WTC11 (cell line): ENCODE measurements around the gene CHMP5. TPM values are rescaled to one million over a fixed set of nuclear protein-coding genes. Genes with fewer than 3 reads are reported as not detected.

Source experiments
- ATAC-seq: fragments of 200-7000 bp; cut with Tn5 transposase; 2 replicates; pipeline ENCODE4 v1.10.0; 2021; ENCODE audit warnings: mild to moderate bottlenecking, moderate library complexity
- CTCF ChIA-PET: fragments of 300-600 bp; sonication (Branson Sonifier 250); formaldehyde crosslinking; loops from one replicate; lab custom pipeline; 2021; ENCODE audit warnings: antibody characterized with exemption; lab: Charles Lee
- POLR2A ChIA-PET: fragments of 350-600 bp; sonication (Branson Sonifier 250); formaldehyde crosslinking; loops from one replicate; lab custom pipeline; 2021; ENCODE audit warnings: antibody characterized with exemption; lab: Charles Lee
- DNase-seq: peaks from one replicate; pipeline ENCODE4 v3.0.0; 2021; ENCODE audit warnings: low spot score
- H3K27ac Mint-ChIP-seq: 2 replicates; pipeline ENCODE4 v1.8.0; 2021; ENCODE audit warnings: mixed read lengths
- H3K27me3 Mint-ChIP-seq: 2 replicates; pipeline ENCODE4 v1.8.0; 2021; ENCODE audit warnings: low read depth, mild to moderate bottlenecking, moderate library complexity, mixed read lengths
- H3K36me3 Mint-ChIP-seq: 2 replicates; pipeline ENCODE4 v1.8.0; 2021; ENCODE audit warnings: mixed read lengths
- H3K4me1 Mint-ChIP-seq: 2 replicates; pipeline ENCODE4 v1.8.0; 2022; ENCODE audit warnings: mixed read lengths
- H3K4me3 Mint-ChIP-seq: 2 replicates; pipeline ENCODE4 v1.8.0; 2021; ENCODE audit warnings: mild to moderate bottlenecking, moderate library complexity, mixed read lengths
- H3K9me3 Mint-ChIP-seq: 2 replicates; pipeline ENCODE4 v1.8.0; 2021; ENCODE audit warnings: mixed read lengths
- E2F1 ChIP-seq: sonication (generic); formaldehyde crosslinking; IDR thresholded peaks from 2 replicates; pipeline ENCODE4 v1.8.0; 2022; ENCODE audit warnings: mild to moderate bottlenecking, missing genetic modification reagents
- GABPB1 ChIP-seq: sonication (generic); formaldehyde crosslinking; IDR thresholded peaks from 2 replicates; pipeline ENCODE4 v1.8.1; 2023; ENCODE audit warnings: mild to moderate bottlenecking, missing genetic modification reagents
- GRHL2 ChIP-seq: fragments of 250-450 bp; sonication (Bioruptor Pico); IDR thresholded peaks from 2 replicates; pipeline ENCODE4 v1.8.0; 2022; ENCODE audit warnings: mild to moderate bottlenecking, moderate library complexity; ENCODE audit not compliant: insufficient replicate concordance, severe bottlenecking
- KAT7 ChIP-seq: sonication (generic); formaldehyde crosslinking; IDR thresholded peaks from 2 replicates; pipeline ENCODE4 v1.8.1; 2023; ENCODE audit warnings: missing genetic modification reagents, mild to moderate bottlenecking, borderline replicate concordance
- RORB ChIP-seq: fragments of 250-450 bp; sonication (Bioruptor Pico); IDR thresholded peaks from 2 replicates; pipeline ENCODE4 v1.9.0; 2021; ENCODE audit warnings: mild to moderate bottlenecking
- SMAD3 ChIP-seq: sonication (generic); formaldehyde crosslinking; IDR thresholded peaks from 2 replicates; pipeline ENCODE4 v1.8.0; 2022; ENCODE audit warnings: missing genetic modification reagents, mild to moderate bottlenecking, borderline replicate concordance
- SOX15 ChIP-seq: fragments of 250-450 bp; sonication (Bioruptor Pico); IDR thresholded peaks from 2 replicates; pipeline ENCODE4 v1.9.0; 2021; ENCODE audit warnings: mild to moderate bottlenecking
- SP1 ChIP-seq: sonication (generic); formaldehyde crosslinking; conservative IDR thresholded peaks from 2 replicates; pipeline ENCODE4 v1.8.1; 2022; ENCODE audit warnings: missing genetic modification reagents
- TEAD1 ChIP-seq: sonication (generic); formaldehyde crosslinking; IDR thresholded peaks from 2 replicates; pipeline ENCODE4 v1.8.0; 2022; ENCODE audit warnings: mild to moderate bottlenecking, missing genetic modification reagents
- ZBTB43 ChIP-seq: sonication (generic); formaldehyde crosslinking; IDR thresholded peaks from 2 replicates; pipeline ENCODE4 v1.8.1; 2023; ENCODE audit warnings: mild to moderate bottlenecking, missing genetic modification reagents
- ZNF121 ChIP-seq: sonication (generic); formaldehyde crosslinking; IDR thresholded peaks from 2 replicates; pipeline ENCODE4 v1.8.0; 2023; ENCODE audit warnings: missing genetic modification reagents
- ZNF317 ChIP-seq: sonication (generic); formaldehyde crosslinking; IDR thresholded peaks from 2 replicates; pipeline ENCODE4 v1.8.1; 2023; ENCODE audit warnings: low read depth, mild to moderate bottlenecking, moderate library complexity, missing genetic modification reagents, borderline replicate concordance
- ZNF671 ChIP-seq: fragments of 250-450 bp; sonication (Bioruptor Pico); IDR thresholded peaks from 2 replicates; pipeline ENCODE4 v1.8.0; 2021; ENCODE audit warnings: mild to moderate bottlenecking
- total RNA-seq: library from RNA; stranded (reverse); gene quantifications from 3 replicates; pipeline ENCODE4 v1.2.3, GENCODE V29; 2021
- TF ChIP-seq, protein P1 (sequence below): sonication (generic); formaldehyde crosslinking; IDR thresholded peaks from 2 replicates; pipeline ENCODE4 v1.8.0; 2023; ENCODE audit warnings: missing genetic modification reagents, mild to moderate bottlenecking, borderline replicate concordance
- TF ChIP-seq, protein P2 (sequence below): fragments of 250-450 bp; sonication (Bioruptor Pico); IDR thresholded peaks from 2 replicates; pipeline ENCODE4 v1.9.0; 2021; ENCODE audit warnings: mild to moderate bottlenecking, borderline replicate concordance
- TF ChIP-seq, protein P3 (sequence below): sonication (generic); formaldehyde crosslinking; IDR thresholded peaks from 2 replicates; pipeline ENCODE4 v1.8.1; 2023; ENCODE audit warnings: mild to moderate bottlenecking, missing genetic modification reagents, borderline replicate concordance
- TF ChIP-seq, protein P4 (sequence below): sonication (generic); formaldehyde crosslinking; IDR thresholded peaks from 2 replicates; pipeline ENCODE4 v1.8.1; 2023; ENCODE audit warnings: mild to moderate bottlenecking, missing genetic modification reagents
- TF ChIP-seq, protein P5 (sequence below): sonication (generic); formaldehyde crosslinking; IDR thresholded peaks from 2 replicates; pipeline ENCODE4 v1.8.1; 2022; ENCODE audit warnings: low read depth, mild to moderate bottlenecking, moderate library complexity, missing genetic modification reagents, borderline replicate concordance

Gene CHMP5
- total RNA-seq, 1 experiment from 2014 or later, result 46.2 TPM

DNA sequence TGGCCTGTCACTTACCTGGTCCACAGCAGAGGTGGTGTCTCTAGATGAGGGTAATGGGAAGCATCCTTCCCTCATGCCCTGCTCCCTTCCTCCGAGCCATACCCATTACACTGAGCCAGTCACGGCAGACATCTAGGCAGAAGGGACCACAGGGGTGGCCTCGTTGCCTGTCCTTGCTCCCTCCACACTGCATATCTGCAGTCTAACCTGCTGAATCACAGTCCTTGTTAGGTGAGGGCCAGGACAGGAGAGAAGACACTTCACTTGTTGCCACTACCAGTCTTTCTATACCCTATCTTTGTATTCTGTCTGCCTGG, 43.3 kb upstream of the CHMP5 start (continued):
- TF ChIP-seq ZBTB43 (CRISPR knock-in tag) (no peak), ZNF317 (no peak), SOX15 (CRISPR knock-in tag) (no peak), ZNF121 (CRISPR knock-in tag) (no peak), GRHL2 (no peak)
- TF ChIP-seq, protein P1, sequence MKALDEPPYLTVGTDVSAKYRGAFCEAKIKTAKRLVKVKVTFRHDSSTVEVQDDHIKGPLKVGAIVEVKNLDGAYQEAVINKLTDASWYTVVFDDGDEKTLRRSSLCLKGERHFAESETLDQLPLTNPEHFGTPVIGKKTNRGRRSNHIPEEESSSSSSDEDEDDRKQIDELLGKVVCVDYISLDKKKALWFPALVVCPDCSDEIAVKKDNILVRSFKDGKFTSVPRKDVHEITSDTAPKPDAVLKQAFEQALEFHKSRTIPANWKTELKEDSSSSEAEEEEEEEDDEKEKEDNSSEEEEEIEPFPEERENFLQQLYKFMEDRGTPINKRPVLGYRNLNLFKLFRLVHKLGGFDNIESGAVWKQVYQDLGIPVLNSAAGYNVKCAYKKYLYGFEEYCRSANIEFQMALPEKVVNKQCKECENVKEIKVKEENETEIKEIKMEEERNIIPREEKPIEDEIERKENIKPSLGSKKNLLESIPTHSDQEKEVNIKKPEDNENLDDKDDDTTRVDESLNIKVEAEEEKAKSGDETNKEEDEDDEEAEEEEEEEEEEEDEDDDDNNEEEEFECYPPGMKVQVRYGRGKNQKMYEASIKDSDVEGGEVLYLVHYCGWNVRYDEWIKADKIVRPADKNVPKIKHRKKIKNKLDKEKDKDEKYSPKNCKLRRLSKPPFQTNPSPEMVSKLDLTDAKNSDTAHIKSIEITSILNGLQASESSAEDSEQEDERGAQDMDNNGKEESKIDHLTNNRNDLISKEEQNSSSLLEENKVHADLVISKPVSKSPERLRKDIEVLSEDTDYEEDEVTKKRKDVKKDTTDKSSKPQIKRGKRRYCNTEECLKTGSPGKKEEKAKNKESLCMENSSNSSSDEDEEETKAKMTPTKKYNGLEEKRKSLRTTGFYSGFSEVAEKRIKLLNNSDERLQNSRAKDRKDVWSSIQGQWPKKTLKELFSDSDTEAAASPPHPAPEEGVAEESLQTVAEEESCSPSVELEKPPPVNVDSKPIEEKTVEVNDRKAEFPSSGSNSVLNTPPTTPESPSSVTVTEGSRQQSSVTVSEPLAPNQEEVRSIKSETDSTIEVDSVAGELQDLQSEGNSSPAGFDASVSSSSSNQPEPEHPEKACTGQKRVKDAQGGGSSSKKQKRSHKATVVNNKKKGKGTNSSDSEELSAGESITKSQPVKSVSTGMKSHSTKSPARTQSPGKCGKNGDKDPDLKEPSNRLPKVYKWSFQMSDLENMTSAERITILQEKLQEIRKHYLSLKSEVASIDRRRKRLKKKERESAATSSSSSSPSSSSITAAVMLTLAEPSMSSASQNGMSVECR, result no peak

- Mint-ChIP-seq H3K27me3 (no peaks in the 10 kb centered on the region; the same call in 1 of the 2 replicates), H3K4me1 (no peaks in the 10 kb centered on the region), H3K36me3 (no peaks in the 10 kb centered on the region), H3K4me3 (no peak overlapping the region), H3K9me3 (no peaks in the 10 kb centered on the region), H3K27ac (no peak overlapping the region)
- ATAC-seq (no peak), DNase-seq (no peak)
- CTCF ChIA-PET, result interaction anchor here (1.4 kb wide), 1 partner anchor 12 kb away, joined by 4 read pairs; no protein-coding TSS in a partner anchor
- POLR2A ChIA-PET, result no interaction called here
- TF ChIP-seq RORB (CRISPR knock-in tag) (no peak), TEAD1 (CRISPR knock-in tag) (no peak), SP1 (CRISPR knock-in tag) (no peak), SMAD3 (CRISPR knock-in tag) (no peak), KAT7 (CRISPR knock-in tag) (no peak), ZNF671 (no peak), GABPB1 (CRISPR knock-in tag) (no peak), E2F1 (CRISPR knock-in tag) (no peak)
- TF ChIP-seq, protein P2, sequence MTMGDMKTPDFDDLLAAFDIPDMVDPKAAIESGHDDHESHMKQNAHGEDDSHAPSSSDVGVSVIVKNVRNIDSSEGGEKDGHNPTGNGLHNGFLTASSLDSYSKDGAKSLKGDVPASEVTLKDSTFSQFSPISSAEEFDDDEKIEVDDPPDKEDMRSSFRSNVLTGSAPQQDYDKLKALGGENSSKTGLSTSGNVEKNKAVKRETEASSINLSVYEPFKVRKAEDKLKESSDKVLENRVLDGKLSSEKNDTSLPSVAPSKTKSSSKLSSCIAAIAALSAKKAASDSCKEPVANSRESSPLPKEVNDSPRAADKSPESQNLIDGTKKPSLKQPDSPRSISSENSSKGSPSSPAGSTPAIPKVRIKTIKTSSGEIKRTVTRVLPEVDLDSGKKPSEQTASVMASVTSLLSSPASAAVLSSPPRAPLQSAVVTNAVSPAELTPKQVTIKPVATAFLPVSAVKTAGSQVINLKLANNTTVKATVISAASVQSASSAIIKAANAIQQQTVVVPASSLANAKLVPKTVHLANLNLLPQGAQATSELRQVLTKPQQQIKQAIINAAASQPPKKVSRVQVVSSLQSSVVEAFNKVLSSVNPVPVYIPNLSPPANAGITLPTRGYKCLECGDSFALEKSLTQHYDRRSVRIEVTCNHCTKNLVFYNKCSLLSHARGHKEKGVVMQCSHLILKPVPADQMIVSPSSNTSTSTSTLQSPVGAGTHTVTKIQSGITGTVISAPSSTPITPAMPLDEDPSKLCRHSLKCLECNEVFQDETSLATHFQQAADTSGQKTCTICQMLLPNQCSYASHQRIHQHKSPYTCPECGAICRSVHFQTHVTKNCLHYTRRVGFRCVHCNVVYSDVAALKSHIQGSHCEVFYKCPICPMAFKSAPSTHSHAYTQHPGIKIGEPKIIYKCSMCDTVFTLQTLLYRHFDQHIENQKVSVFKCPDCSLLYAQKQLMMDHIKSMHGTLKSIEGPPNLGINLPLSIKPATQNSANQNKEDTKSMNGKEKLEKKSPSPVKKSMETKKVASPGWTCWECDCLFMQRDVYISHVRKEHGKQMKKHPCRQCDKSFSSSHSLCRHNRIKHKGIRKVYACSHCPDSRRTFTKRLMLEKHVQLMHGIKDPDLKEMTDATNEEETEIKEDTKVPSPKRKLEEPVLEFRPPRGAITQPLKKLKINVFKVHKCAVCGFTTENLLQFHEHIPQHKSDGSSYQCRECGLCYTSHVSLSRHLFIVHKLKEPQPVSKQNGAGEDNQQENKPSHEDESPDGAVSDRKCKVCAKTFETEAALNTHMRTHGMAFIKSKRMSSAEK, result no peak
- TF ChIP-seq, protein P3, sequence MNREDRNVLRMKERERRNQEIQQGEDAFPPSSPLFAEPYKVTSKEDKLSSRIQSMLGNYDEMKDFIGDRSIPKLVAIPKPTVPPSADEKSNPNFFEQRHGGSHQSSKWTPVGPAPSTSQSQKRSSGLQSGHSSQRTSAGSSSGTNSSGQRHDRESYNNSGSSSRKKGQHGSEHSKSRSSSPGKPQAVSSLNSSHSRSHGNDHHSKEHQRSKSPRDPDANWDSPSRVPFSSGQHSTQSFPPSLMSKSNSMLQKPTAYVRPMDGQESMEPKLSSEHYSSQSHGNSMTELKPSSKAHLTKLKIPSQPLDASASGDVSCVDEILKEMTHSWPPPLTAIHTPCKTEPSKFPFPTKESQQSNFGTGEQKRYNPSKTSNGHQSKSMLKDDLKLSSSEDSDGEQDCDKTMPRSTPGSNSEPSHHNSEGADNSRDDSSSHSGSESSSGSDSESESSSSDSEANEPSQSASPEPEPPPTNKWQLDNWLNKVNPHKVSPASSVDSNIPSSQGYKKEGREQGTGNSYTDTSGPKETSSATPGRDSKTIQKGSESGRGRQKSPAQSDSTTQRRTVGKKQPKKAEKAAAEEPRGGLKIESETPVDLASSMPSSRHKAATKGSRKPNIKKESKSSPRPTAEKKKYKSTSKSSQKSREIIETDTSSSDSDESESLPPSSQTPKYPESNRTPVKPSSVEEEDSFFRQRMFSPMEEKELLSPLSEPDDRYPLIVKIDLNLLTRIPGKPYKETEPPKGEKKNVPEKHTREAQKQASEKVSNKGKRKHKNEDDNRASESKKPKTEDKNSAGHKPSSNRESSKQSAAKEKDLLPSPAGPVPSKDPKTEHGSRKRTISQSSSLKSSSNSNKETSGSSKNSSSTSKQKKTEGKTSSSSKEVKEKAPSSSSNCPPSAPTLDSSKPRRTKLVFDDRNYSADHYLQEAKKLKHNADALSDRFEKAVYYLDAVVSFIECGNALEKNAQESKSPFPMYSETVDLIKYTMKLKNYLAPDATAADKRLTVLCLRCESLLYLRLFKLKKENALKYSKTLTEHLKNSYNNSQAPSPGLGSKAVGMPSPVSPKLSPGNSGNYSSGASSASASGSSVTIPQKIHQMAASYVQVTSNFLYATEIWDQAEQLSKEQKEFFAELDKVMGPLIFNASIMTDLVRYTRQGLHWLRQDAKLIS (CRISPR knock-in tag), result no peak
- TF ChIP-seq, protein P4, sequence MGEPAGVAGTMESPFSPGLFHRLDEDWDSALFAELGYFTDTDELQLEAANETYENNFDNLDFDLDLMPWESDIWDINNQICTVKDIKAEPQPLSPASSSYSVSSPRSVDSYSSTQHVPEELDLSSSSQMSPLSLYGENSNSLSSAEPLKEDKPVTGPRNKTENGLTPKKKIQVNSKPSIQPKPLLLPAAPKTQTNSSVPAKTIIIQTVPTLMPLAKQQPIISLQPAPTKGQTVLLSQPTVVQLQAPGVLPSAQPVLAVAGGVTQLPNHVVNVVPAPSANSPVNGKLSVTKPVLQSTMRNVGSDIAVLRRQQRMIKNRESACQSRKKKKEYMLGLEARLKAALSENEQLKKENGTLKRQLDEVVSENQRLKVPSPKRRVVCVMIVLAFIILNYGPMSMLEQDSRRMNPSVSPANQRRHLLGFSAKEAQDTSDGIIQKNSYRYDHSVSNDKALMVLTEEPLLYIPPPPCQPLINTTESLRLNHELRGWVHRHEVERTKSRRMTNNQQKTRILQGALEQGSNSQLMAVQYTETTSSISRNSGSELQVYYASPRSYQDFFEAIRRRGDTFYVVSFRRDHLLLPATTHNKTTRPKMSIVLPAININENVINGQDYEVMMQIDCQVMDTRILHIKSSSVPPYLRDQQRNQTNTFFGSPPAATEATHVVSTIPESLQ, result no peak
- TF ChIP-seq, protein P5, sequence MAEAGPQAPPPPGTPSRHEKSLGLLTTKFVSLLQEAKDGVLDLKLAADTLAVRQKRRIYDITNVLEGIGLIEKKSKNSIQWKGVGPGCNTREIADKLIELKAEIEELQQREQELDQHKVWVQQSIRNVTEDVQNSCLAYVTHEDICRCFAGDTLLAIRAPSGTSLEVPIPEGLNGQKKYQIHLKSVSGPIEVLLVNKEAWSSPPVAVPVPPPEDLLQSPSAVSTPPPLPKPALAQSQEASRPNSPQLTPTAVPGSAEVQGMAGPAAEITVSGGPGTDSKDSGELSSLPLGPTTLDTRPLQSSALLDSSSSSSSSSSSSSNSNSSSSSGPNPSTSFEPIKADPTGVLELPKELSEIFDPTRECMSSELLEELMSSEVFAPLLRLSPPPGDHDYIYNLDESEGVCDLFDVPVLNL (CRISPR knock-in tag), result no peak
These were observed 42.8 kb upstream of the CHMP5 start for GRCh38 chr9:33222031-33222430.
